A172 (cell line): ENCODE results near the gene KRTAP2-1. TPM values are rescaled to one million over a fixed set of nuclear protein-coding genes. Genes with fewer than 3 reads are reported as not detected.
A peak's percentile ranks its signal among the peaks of the same experiment; 100 is the strongest.
"Not testable (repeated sequence)": the region's sequence is repeated elsewhere in the genome, so short reads cannot be mapped to it uniquely, and the experiment has no call there.

Source experiments
- DNase-seq: peaks from one replicate; pipeline ENCODE4 v3.0.0-alpha.2; 2015; ENCODE audit warnings: low spot score
- total RNA-seq: library from RNA; depleted of rRNA; stranded (reverse); fragments of >200 nt; shearing (Covaris generic); gene quantifications from 2 replicates; pipeline ENCODE4 v1.2.3, GENCODE V29; 2014; rRNA removed

The KRTAP2-1 gene
- not detected in 2 replicates for total RNA-seq

GRCh38 chr17:41046735-41047465, at the start of gene KRTAP2-1:
Gene KRTAP2-1, minus strand, starts transcription at chr17:41047316. Its CDS starts 49 bp downstream, at chr17:41047267.
- not testable (repeated sequence) for DNase-seq

- no peak for DNase-seq
Measured at GRCh38 chr17:41096055-41096454, 48.9 kb upstream of the KRTAP2-1 start.

- DNase-seq, result not testable (repeated sequence)
Measured at GRCh38 chr17:41088760-41089352, 41.7 kb upstream of the KRTAP2-1 start.

GRCh38 chr17:41084100-41084856, 37.2 kb upstream of the KRTAP2-1 start, which contains the start of gene KRTAP4-7:
Gene KRTAP4-7, plus strand, starts transcription at chr17:41084150. Its CDS starts 57 bp downstream, at chr17:41084207.
- not testable (repeated sequence) for DNase-seq

- peak; percentile 45 for DNase-seq
Measured at GRCh38 chr17:41083427-41083826, 36.3 kb upstream of the KRTAP2-1 start.

- DNase-seq, result peak; percentile 49
Measured at GRCh38 chr17:41082626-41083025, 35.5 kb upstream of the KRTAP2-1 start.

GRCh38 chr17:41076788-41077187, 29.7 kb upstream of the KRTAP2-1 start:
- DNase-seq, result no peak

GRCh38 chr17:41073676-41074075, 26.6 kb upstream of the KRTAP2-1 start:
- no peak for DNase-seq

- no peak for DNase-seq
Measured at GRCh38 chr17:41071606-41072360, 24.7 kb upstream of the KRTAP2-1 start.

GRCh38 chr17:41069031-41069430, 21.9 kb upstream of the KRTAP2-1 start:
- no peak for DNase-seq

- DNase-seq, result no peak
Measured at GRCh38 chr17:41067281-41067680, 20.2 kb upstream of the KRTAP2-1 start.

GRCh38 chr17:41065829-41066624, 18.9 kb upstream of the KRTAP2-1 start, which contains the start of gene KRTAP2-4:
Gene KRTAP2-4, minus strand, starts transcription at chr17:41065879. Its CDS starts 34 bp downstream, at chr17:41065845.
- peak; percentile 96 for DNase-seq

- DNase-seq, result not testable (repeated sequence)
Measured at GRCh38 chr17:41065016-41065689, 18.0 kb upstream of the KRTAP2-1 start.

GRCh38 chr17:41064301-41064700, 17.2 kb upstream of the KRTAP2-1 start:
- DNase-seq, result no peak

GRCh38 chr17:41063449-41063848, 16.3 kb upstream of the KRTAP2-1 start:
- DNase-seq, result no peak

- peak; percentile 90 for DNase-seq
Measured at GRCh38 chr17:41061964-41062363, 14.8 kb upstream of the KRTAP2-1 start.

GRCh38 chr17:41060052-41060604, 13.0 kb upstream of the KRTAP2-1 start, which contains the start of gene KRTAP2-3:
Gene KRTAP2-3, minus strand, starts transcription at chr17:41060114. Its CDS starts 64 bp downstream, at chr17:41060050.
- DNase-seq, result peak; percentile 92

GRCh38 chr17:41059276-41060051, 12.3 kb upstream of the KRTAP2-1 start:
- DNase-seq, result peak; percentile 84

- peak; percentile 55 for DNase-seq
Measured at GRCh38 chr17:41058741-41059140, 11.6 kb upstream of the KRTAP2-1 start.
